ENCODE measurements around the gene UBL4B.
"Not testable (repeated sequence)": the region's sequence is repeated elsewhere in the genome, so short reads cannot be mapped to it uniquely, and the experiment has no call there.

The UBL4B gene

DNA sequence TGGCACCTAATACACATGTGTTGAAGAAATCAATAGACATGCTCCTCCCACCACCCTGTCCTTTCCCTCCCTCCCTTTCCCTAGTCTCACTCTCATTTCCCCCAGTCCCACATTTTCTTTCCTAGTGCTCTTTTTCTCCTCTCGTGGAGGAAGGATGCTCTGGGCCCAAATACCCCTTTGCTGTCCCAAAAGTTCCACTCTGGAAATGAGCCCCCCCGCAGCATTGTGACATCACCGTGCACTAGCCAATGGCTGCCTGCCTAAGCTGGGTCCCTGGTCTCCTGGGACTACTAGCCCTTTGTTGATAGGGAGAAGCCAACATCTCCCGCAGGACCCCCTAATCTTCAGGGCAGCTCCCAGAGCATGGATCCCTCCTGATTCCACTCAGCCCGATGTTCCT lies at the start of gene UBL4B:
Gene UBL4B, plus strand, starts transcription at position 301 of the 400 bp plus-strand sequence. Its CDS starts 92 bp downstream, at position 393.
- no peak for DNase-seq (ENCODE audit: low read depth)

- DNase-seq (ENCODE audit: low read depth) = no peak
Observed at GRCh38 chr1:110062612-110063011, 49.6 kb upstream of the UBL4B start.

- no peak for DNase-seq (ENCODE audit: low read depth)
Observed at GRCh38 chr1:110063781-110064180, 48.5 kb upstream of the UBL4B start.

- no peak for DNase-seq (ENCODE audit: low read depth)
Observed at GRCh38 chr1:110064576-110065337, 47.5 kb upstream of the UBL4B start.

- no peak for DNase-seq (ENCODE audit: low read depth)
Observed at GRCh38 chr1:110065841-110066240, 46.4 kb upstream of the UBL4B start.

DNA sequence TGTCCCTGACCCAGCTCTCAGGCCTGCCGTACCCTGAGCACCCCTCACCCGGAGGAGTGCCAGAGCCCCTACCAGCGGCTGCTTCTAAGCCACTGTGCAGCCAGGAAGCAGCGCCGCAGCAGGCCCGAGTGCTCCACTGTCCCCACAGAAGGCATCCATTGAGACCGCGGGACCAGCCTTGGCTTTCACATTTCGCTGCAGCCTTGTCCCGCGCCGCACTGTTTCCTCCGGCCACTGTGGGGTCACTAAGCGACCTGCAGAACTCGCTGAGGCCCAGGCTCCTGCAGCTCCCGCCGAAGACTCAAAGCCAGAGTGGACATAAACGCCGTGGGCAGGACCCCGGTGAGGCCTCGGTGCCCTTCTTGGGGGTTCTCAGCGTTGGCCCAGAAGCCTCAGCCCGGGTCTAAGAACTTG lies 44.8 kb upstream of the UBL4B start:
- no peak for DNase-seq (ENCODE audit: low read depth)

DNA sequence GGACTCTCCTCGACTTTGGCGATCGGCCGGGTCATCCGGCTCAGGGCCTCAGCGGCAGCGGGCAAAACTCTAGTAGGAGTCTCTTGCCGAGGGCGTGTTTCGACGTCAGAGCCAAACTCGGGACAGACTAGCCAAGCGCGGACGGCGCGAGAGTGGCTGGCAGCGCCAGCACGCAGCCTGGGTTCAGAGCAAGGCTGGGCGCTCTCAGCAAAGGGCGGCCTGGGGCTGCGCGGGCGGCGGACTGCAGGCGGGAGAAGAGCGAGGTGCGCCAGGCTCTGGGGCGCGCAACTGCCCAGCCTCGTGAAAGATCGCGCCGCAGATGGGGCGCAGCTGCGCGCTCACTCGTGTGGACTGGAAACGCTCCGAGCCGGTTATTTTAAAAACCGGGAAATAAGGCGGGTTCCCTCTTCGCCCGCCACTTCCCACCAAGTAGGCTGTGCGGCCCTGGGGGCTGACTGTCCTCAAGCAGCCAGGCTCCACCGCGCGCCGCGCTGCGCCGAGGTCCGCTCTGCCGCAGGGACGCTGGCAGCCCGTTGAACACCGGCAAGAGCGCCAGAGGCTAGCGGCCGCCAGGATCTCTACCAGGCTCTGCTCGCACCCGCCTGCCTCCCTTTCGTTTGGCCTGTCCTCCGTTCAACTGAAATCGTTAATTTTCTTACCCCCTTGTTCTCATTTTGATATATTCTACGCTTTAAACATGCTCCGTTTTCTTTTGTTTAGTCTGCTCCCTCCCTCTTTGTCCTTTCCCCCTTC lies 44.2 kb upstream of the UBL4B start:
- DNase-seq (ENCODE audit: low read depth) = no peak

DNA sequence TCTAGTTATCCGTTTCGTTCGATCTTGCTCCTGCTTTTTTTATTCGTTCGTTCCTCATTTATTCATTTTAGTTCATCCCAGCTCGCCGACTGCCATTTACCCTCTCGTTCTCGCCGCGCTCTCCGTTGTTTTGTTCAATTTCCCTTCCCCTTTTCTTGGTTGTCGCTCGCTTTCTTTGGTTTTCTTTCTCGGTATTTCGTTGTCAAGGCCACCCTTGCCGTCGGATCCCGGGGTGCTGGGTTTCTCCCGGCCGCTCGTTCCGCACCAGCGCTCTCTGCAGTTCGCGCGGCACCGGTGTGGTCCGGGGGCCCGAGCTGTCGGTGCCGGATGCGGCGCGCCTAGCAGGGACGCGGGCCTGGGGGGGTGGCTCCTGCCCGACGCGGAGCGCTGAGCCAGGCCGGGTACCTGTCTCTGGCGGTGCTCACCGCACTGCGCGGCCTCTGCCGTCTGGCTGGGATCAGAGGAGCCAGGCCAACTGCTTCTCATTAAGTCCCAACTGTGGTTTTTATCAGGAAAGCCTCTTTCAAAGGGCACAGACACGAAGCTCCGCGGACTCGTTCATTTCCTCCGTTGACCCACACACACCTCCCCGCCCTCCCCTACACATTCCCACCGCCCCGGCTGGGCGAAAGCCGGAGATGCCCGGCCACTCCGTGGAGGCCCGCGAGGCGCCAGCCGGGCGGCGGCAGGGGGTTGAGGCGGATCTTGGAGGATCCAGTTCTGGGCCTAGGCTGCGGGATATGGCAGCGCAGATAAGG lies 43.4 kb upstream of the UBL4B start:
- no peak for DNase-seq (ENCODE audit: low read depth)

- no peak for DNase-seq (ENCODE audit: low read depth)
Observed at GRCh38 chr1:110069404-110070281, 42.6 kb upstream of the UBL4B start.

DNA sequence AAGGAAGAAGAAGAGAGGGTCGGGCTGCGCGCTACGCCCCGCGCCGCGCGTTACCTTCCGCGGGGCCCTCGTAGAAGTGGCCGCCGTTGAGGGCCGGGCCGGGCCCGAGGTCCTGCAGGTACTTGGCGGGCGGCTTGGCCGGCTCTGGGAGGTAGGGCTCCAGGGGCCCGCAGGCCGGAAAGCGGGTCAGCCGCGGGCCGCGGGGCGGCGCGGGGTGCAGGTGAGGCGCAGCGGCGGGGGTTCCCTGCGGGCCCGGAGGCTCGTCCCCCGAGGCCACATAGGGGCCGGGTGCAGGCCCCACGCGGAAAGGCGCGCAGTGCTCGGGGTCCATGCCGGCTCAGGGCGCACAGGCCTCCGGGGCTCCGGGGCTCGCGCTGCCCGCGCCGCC lies 42.0 kb upstream of the UBL4B start:
- DNase-seq (ENCODE audit: low read depth) = no peak

DNA sequence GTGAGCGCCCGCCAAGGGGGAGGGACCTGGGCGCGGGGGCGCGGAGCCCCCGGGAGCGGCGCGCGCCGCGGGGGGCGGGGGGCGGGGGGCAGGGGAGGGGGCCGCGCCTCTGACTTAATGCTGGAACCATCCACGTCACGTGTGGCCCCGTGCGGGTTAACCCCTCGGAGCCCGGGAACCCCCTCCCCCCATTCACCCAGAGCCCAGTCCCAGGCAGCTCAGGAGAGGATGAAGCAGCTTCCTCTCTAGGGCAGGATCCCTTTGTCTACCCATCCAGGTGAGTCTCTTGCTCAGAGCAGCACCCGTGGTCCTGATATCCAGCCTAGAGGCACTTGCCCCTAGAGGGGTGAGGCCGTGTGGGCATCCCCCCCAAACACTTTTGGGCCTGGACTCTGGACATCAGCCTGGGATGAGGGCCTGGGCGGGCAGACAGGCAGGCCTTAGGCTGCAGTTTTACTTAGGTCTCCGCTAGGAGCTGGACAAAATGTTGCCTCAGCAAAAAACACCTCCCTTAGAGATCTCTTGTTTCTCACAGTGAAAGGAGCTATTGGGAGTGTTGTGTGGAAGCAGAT lies 41.5 kb upstream of the UBL4B start, which contains the start of gene ALX3:
Gene ALX3, minus strand, starts transcription at position 2 of the 572 bp plus-strand sequence. CDS start 60 bp downstream, outside the sequence.
- DNase-seq (ENCODE audit: low read depth) = no peak

DNA sequence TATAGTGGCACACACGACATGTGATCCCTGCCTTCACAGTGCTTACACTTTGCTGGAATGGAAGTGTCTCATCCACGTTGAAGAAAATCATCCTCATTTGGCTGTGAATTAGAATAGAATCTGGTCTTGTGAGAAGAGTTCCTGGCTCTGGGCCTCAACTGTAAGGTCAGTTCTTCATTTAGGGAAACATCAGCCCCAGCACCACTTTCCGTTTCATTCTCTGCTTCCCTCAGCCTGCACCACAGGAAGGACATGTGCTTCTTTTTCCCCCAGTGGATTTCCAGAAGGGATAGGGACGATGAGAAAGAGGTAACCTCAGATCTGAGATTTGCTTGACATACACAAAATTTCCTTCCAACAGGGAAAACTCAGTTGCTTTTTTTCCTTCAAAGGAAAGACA lies 38.1 kb upstream of the UBL4B start:
- DNase-seq (ENCODE audit: low read depth) = no peak

DNA sequence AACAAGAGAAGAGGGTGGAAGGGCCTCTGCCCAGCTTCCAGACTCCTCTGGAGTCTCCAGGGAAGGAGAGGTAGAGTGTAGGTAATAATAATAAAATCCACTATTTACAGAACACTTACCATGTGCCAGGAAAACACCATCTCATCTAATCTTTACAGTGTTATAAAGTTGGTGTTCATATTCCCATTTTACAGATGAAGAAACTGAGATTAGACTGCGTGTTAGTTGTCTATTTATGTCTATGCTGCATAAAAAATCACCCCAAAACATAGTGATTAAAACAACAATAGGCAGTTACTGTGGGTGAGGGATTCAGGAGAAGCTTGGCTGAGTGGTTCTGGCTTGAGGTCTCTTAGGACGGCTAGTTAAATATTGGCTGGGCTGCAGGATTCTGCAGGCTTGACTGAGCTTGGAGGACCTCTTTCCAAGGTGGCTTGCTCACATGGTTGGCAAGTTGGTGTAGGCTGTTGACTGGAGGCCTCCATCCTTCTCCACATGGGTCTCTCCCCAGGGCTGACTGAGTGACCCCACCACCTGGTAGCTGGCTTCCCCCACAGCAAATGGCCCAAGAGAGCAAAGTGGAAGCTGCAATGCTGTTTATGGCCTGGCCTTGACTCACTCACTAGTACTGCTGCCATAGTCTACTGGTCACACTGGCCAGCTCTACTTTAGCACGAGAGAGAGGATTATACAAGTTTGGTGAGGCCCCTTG lies 35.3 kb upstream of the UBL4B start:
- no peak for DNase-seq (ENCODE audit: low read depth)

DNA sequence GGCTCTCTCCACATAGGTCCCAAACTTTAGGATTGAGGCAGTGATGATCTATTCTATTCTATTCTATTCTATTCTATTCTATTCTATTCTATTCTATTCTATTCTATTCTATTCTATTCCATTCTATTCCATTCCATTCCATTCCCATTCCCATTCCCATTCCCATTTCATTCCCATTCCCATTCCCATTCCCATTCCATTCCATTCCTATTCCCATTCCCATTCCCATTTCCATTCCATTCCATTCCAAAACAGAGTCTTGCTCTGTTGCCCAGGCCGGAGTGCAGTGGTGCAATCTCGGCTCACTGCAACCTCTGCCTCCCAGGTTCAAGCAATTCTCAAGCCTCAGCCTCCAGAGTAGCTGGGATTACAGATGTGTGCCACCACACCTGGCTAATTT lies 32.2 kb upstream of the UBL4B start:
- not testable (repeated sequence) for DNase-seq (ENCODE audit: low read depth)

GRCh38 chr1:110081061-110081460 lies 31.2 kb upstream of the UBL4B start:
- no peak for DNase-seq (ENCODE audit: low read depth)

DNA sequence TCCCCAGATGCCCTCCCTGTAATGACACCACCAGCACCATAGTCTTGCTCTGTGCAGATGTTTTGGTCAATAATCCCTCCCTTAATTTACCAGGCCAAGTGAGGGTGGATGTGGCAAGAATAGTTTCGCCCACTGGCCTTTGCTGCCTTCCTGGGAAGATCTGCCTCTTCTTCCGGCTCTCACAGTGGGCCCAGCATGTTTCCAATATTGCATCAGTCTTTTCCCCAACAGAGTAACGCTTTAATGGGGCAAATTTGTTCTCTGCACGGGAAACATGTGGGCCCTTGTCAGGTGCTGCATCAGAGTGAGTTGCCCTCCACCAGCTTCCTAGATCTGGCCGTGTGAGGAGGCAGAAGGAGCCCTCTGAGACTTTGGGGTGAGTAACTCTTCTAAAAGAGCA lies 29.8 kb upstream of the UBL4B start:
- DNase-seq (ENCODE audit: low read depth) = no peak

DNA sequence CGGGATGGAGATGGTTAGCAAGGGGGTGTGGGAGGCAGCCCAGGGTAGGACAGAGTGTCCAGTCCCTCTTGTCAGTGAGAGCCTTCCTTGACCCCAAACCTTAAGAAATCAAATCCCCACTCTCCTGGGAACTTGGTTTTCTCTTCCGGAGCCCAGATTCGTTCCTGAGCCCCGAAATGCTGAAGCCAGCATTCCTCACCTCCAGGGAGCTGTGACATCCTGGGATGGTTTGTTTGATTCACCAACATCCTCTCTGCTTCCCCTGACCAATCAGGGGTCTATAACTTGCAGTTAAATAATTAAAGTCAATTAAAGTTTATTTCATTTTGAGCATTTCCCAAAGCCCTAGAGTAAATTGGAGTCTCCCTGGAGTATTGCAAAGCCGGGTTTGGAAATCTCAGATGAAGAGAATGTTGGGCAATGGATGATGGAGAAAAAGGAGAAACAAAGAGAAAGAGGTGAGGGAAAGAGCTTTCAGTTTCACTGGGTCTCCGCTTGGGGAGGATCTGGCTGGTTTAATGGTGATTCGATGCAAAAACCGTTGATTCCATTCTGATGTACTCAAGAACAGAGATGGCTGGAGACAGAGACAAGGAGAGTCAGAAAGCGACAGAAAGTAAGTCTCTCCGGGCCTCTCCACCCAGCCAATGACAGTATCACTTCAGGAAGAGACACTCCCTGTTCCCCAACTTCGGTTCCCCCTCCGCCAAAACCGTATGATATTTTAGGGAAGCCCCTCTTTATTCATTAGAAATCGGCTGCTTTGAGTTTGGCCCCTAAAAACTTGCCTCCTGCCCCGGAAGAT lies 29.0 kb upstream of the UBL4B start:
- no peak for DNase-seq (ENCODE audit: low read depth)

GRCh38 chr1:110083866-110084226 lies 28.4 kb upstream of the UBL4B start:
- DNase-seq (ENCODE audit: low read depth) = no peak

- no peak for DNase-seq (ENCODE audit: low read depth)
Observed at GRCh38 chr1:110084227-110085078, 27.8 kb upstream of the UBL4B start.

Measured in stimulated activated CD8-positive, alpha-beta memory T cell treated with anti-CD3 and anti-CD28 coated beads, Interleukin-7, amount 100 ng/mL, for 24 hours (primary cell).